Measurements from ENCODE around the gene RPS6KA1.

- TF ChIP-seq EZH2 (IDR thresholded peaks at IDR 0.05; ENCODE audit: low read depth, low read length, severe bottlenecking) (no peak), CTCF (IDR thresholded peaks at IDR 0.05; ENCODE audit: control extremely low read depth in 1 of 3, insufficient read depth in 1 of 3, low read depth in 1 of 3, low read length in 3 of 3) (no peak)
Observed at GRCh38 chr1:26521669-26522030, 7.9 kb upstream of the RPS6KA1 start.

Data from H1 (cell line).